Left renal cortex interstitium (tissue), 4 donors: ENCODE data around the gene OR5H15. TPM values are rescaled to one million over a fixed set of nuclear protein-coding genes. Genes with fewer than 3 reads are reported as not detected.
"Not testable (repeated sequence)": the region's sequence is repeated elsewhere in the genome, so short reads cannot be mapped to it uniquely, and the experiment has no call there.

ENCODE experiments used
- DNase-seq, 4 donors: peaks; one replicate each; pipeline ENCODE4 v3.0.0-alpha.2; 2013; ENCODE audit warnings: low read depth in 4 of 4, low spot score in 2 of 4, missing footprints in 1 of 4
- polyA plus RNA-seq, 4 donors: library from polyadenylated mRNA; unstranded; fragments of 120-200 nt; gene quantifications; one replicate each; pipeline ENCODE4 v1.2.1, GENCODE V29; 2013; ENCODE audit not compliant: insufficient read length in 4 of 4

Gene OR5H15
- polyA plus RNA-seq, result not detected

- DNase-seq, result no peak
Measured at GRCh38 chr3:98166396-98166795, at the start of gene OR5H15. TSS of gene OR5H15 (plus strand) at chr3:98166696. CDS start at chr3:98168700, 2,004 bp downstream.

- DNase-seq, result no peak
Measured at GRCh38 chr3:98130421-98130820, 36.1 kb upstream of the OR5H15 start, which contains the start of gene OR5H1. TSS of gene OR5H1 (plus strand) at chr3:98130721. CDS start at chr3:98132698, 1,977 bp downstream.

DNA sequence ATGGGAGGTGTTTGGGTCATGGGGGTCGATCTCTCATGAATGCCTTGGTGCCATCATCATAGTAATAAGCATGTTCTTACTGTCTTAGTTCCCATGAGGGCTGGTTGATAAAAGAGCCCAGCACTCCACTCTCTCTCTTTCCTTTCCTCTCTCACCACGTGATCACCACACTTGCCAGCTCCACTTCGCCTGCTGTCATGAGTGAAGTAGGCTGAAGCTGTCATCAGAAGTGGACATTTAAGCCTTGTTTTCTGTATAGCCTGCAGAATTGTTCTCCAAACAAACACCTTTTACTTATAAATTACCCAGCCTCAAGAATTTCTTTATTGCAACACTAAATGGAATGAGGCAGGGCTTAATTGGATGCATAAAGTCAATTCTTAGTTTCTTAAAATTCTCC, 29.9 kb upstream of the OR5H15 start:
- DNase-seq, result no peak

DNA sequence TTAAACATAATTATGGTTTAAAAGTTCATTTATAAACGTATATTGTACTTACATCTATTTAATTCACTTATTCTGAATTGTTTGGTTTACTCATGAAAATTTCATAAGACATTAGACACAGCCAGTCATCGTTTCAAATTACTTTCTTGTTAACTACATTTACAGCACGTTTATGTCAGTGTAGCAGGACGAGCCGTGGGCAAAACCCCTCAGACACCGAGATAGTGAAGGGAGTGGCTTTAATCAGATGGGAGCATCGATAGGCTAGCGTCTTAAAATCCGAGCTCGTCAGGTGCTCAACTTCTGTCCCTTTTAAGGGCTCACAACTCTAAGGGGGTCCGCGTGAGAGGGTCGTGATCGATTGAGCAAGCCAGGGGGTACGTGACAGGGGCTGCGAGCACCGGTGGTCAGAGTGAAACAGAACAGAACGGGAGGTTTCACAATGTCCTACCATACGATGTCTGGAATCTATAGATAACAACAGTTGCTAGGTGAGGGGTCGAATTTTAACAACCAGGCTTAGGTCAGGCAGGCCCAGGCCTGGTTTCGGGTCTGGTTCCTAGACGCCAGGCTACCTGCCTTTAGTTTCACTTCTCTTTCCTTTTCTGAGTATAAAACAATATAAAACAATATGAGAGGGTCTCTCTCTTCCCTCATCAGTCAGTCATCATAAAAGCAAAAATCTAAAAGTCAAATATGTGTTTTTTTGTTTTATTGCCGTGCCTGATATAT, 28.5 kb upstream of the OR5H15 start:
- DNase-seq, result not testable (repeated sequence)

DNA sequence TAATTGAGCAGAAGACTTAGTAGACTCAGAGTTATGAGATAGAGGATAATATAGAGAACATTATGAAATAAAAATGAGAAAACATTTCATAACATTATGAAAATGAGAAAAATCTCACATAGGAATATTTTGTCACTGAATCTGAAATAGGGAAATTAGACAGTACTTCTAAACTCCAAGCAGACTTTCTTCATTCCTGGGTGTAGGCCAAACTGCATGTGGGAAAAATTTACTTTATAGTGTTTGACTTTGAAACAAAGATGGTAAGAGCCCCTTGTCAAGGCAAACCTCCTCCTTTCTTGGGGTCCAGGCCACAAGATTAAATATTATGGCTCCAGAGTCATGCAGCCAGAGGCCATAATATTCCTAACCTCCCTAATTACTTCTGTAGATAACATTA, 26.0 kb upstream of the OR5H15 start:
- DNase-seq, result no peak

- DNase-seq, result no peak
Measured at GRCh38 chr3:98147179-98147578, 19.3 kb upstream of the OR5H15 start, which contains the start of gene OR5H14. TSS of gene OR5H14 (plus strand) at chr3:98147479. CDS start at chr3:98149386, 1,907 bp downstream.

- DNase-seq, result no peak
Measured at GRCh38 chr3:98148751-98149150, 17.7 kb upstream of the OR5H15 start.

DNA sequence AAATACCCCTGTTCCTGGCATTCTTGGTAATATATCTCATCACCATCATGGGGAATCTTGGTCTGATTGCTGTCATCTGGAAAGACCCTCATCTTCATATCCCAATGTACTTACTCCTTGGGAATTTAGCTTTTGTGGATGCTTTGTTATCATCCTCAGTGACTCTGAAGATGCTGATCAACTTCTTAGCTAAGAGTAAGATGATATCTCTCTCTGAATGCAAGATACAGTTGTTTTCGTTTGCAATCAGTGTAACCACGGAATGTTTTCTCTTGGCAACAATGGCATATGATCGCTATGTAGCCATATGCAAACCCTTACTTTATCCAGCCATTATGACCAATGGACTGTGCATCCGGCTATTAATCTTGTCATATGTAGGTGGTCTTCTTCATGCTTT, 17.0 kb upstream of the OR5H15 start:
- DNase-seq, result not testable (repeated sequence)

DNA sequence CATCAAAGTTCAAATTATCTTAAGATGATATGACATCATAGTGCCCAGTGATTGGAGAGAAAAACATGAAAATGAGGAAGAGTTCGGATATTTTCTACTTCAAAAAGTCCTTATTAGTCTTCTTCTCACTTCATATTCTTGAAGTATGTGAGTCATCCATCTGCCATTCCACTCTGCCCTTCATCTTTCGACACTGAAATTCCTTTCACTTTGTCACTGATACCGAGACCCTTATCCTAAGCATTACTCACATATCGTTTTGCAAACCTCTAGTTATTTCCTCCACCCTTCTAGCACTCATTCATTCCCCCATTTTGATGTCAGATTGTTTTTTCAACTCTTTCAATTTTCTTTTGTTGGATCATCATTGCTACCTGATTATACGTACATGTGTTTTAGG, 15.3 kb upstream of the OR5H15 start:
- DNase-seq, result no peak

GRCh38 chr3:98171071-98171470, 4.6 kb downstream of the OR5H15 start:
- DNase-seq, result no peak

GRCh38 chr3:98172621-98173020, 6.1 kb downstream of the OR5H15 start:
- no peak for DNase-seq

DNA sequence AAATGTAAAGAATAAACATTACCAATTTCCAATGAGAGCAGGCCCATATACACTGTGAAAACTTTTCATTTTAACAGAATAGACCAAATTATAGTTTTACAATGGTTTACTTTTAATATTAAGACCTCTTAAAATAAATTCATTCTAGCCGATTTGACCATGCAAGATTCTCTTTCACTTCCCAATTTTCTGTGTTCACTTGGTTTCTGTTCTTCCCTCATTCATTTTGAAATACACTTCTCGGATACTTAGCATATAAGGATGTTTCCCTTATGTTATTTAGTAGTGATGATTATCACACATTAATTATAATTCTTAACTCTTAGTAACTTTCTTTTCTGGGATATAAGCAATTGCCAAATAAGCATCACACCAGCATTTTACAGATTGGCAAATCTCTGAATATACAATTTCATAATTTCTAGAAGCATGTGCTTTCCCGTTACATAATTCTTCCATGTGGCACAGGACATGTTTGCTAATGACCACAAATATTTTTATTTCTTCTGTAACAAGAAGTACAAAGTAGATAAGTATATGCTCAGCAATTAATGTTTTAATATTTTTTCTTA, 13.9 kb downstream of the OR5H15 start:
- DNase-seq, result no peak

- DNase-seq, result no peak
Measured at GRCh38 chr3:98182196-98182595, 15.7 kb downstream of the OR5H15 start.

- no peak for DNase-seq
Measured at GRCh38 chr3:98185180-98185579, 18.7 kb downstream of the OR5H15 start.

GRCh38 chr3:98188545-98188944, 22.0 kb downstream of the OR5H15 start:
- DNase-seq, result no peak

GRCh38 chr3:98190911-98191310, 24.4 kb downstream of the OR5H15 start:
- not testable (repeated sequence) for DNase-seq

- DNase-seq, result not testable (repeated sequence)
Measured at GRCh38 chr3:98196293-98196692, 29.8 kb downstream of the OR5H15 start.

DNA sequence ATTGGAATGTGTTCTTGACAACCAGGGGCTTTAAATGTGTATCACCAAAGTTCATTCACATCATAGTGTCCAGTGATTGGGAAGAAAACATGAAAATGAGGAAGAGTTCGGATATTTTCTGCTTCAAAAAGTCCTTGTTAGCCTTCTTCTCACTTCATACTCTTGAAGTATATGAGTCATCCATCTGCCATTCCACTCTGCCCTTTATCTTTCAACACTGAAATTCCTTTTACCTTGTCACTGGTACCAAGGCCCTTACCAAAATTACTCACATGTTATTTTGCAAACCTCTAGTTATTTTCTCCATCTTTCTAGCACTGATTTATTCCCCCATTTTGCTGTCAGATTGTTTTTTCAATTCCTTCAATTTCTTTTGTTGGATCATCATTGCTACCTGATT, 32.5 kb downstream of the OR5H15 start:
- no peak for DNase-seq

DNA sequence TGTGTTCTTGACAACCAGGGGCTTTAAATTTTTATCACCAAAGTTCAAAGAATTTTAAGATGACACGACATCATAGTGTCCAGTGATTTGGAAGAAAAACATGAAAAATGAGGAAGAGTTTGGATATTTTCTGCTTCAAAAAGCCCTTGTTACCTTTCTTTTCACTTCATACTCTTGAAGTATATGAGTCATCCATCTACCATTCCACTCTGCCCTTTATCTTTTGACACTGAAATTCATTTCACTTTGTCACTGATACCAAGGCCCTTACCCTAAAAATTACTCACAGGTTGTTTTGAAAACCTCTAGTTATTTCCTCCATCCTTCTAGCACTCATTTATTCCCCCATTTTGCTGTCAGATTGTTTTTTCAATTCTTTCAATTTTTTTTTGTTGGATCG, 42.7 kb downstream of the OR5H15 start:
- DNase-seq, result no peak

- DNase-seq, result no peak
Measured at GRCh38 chr3:98213276-98213675, 46.8 kb downstream of the OR5H15 start.

DNA sequence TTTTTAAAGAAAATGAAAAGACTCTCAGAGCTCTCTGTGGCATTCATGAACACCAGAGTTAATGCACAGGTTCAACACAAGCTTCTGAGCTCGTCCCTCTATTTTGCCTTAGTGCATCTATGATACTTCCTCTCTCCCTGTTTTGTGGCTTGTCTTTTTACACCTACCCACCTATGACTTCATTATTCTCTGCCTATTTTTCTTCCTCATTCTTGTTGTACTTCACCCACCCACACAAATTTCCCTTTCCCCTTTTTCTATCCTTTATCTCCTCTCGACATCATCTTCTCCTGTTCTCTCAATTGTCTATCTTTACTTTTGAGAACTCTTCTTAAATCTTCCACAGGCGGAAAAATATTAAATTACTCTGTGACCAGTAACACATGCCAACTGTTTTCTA, 48.6 kb downstream of the OR5H15 start:
- no peak for DNase-seq
